Right atrium auricular region (tissue), 2 donors: ENCODE measurements around the gene SETD1B. TPM values are rescaled to one million over a fixed set of nuclear protein-coding genes. Genes with fewer than 3 reads are reported as not detected.

Experiments used
- DNase-seq: peaks from one replicate; pipeline ENCODE4 v3.0.0-alpha.2; 2019; ENCODE audit warnings: low spot score
- H3K27ac ChIP-seq, 2 donors: fragments of 200-600 bp; sonication (generic); 1 replicate in 1 of 2; 2 replicates in 1 of 2; pipeline ENCODE4 v1.5.1; 2016 to 2019
- H3K27me3 ChIP-seq, 2 donors: fragments of 200-600 bp; sonication (generic); one replicate each; pipeline versions ENCODE4 v1.5.1 to v1.6.0; 2017 to 2019
- H3K36me3 ChIP-seq: fragments of 200-600 bp; sonication (generic); one replicate; pipeline ENCODE4 v1.5.1; 2016
- H3K4me1 ChIP-seq, 2 donors: fragments of 200-600 bp; sonication (generic); one replicate each; pipeline versions ENCODE4 v1.5.1 to v1.6.0; 2017 to 2019
- H3K4me3 ChIP-seq, 2 donors: fragments of 200-600 bp; sonication (generic); 1 replicate in 1 of 2; 2 replicates in 1 of 2; pipeline ENCODE4 v1.5.1; 2017 to 2019; ENCODE audit warnings: mild to moderate bottlenecking in 1 of 2, moderate library complexity in 1 of 2
- H3K9me3 ChIP-seq, 2 donors: fragments of 200-600 bp; sonication (generic); one replicate each; pipeline ENCODE4 v1.5.1; 2019
- total RNA-seq, 2 donors: library from RNA; depleted of rRNA; stranded (reverse); fragments of >200 nt; gene quantifications; one replicate each; pipeline ENCODE4 v1.1.0, GENCODE V29; 2016
- TF ChIP-seq, protein P1 (sequence below), 2 donors: fragments of 200-600 bp; sonication (generic); IDR thresholded peaks; one replicate each; pipeline ENCODE4 v1.5.1; 2019; ENCODE audit warnings: antibody characterized with exemption in 2 of 2

SETD1B gene
- total RNA-seq, 2 donors from 2014 or later, result 6.0 to 9.3 TPM

DNA sequence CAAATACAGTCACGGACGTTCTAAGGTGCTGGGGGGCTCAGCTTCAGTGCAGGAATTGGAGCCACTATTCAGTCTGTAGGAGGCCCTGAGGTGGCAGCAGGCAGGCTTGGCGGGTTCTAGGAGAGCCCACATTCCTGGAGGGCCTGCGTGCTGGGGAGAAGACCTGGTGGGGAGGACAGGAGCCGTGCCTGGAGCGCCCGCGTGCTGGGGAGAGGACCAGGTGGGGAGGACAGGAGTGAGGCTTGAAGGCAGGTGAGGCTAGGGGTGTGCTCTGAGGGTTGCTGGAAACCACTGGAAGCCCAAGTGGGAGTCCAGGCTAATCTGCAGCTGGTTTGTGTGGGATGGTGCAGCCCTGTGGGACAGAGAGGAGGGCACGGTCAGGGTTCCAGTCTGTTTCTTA lies 33.4 kb upstream of the SETD1B start:
- no peak for DNase-seq
- Histone ChIP-seq H3K4me1 (peaks cover 0 to 56% of the 10 kb centered on the region in 2 donors), H3K27ac (peak overlapping the region in 1 of 2 donors; percentile 2)

DNA sequence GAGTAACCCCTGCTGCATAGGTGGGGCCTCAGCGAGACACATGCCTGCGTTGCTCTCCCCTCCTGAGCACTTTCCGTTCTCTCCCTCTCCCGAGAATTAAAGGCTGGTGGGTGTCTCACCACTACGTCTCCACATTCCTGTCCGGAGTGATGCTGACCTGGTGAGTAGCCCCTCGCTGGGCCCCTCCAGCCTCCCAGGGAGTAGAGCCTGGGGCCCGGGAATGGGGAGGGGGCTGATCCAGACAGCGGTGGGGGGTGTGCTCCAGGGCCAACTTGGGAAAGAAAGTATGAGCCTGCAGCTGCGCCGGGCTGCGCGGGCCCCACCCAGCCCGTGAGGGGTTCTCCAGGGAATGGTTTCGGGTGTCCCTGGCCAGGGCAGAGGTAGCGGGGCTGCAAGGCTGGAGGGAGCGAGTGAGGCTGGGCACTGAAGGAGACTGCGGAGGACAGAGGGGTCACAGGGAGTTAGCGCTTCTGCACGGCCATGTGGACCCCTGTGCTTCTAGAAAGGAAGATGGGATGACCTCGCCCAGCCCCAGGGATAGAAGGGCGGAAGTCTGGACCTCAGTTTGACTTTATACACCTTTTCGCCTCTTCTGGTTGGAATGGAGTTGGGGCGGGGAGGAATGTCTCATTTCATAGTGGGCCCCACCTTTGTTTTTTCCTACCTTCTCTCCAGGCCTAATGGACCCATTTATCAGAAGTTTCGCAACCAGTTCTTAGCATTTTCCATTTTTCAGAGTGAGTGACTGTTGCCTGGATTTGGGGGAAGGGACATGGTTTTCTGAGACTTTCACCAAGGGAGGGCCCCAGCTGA lies 32.8 kb upstream of the SETD1B start:
- H3K4me1 ChIP-seq, result peaks cover 0 to 57% of the 10 kb centered on the region in 2 donors
- H3K4me3 ChIP-seq, result no peak overlapping the region
- no peaks in the 10 kb centered on the region for H3K27me3 ChIP-seq
- no peaks in the 10 kb centered on the region for H3K9me3 ChIP-seq
- TF ChIP-seq, protein P1, sequence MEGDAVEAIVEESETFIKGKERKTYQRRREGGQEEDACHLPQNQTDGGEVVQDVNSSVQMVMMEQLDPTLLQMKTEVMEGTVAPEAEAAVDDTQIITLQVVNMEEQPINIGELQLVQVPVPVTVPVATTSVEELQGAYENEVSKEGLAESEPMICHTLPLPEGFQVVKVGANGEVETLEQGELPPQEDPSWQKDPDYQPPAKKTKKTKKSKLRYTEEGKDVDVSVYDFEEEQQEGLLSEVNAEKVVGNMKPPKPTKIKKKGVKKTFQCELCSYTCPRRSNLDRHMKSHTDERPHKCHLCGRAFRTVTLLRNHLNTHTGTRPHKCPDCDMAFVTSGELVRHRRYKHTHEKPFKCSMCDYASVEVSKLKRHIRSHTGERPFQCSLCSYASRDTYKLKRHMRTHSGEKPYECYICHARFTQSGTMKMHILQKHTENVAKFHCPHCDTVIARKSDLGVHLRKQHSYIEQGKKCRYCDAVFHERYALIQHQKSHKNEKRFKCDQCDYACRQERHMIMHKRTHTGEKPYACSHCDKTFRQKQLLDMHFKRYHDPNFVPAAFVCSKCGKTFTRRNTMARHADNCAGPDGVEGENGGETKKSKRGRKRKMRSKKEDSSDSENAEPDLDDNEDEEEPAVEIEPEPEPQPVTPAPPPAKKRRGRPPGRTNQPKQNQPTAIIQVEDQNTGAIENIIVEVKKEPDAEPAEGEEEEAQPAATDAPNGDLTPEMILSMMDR (IDR thresholded peaks at IDR 0.05), result no peak
- DNase-seq, result no peak
- H3K27ac ChIP-seq, result no peak overlapping the region
- H3K36me3 ChIP-seq, result no peaks in the 10 kb centered on the region

More for the DNA sequence above, 33.4 kb upstream of the SETD1B start:
- H3K9me3 ChIP-seq, result no peaks in the 10 kb centered on the region
- H3K27me3 ChIP-seq, result no peaks in the 10 kb centered on the region
- no peak overlapping the region for H3K4me3 ChIP-seq
- H3K36me3 ChIP-seq, result no peaks in the 10 kb centered on the region
- TF ChIP-seq, protein P1 (IDR thresholded peaks at IDR 0.05), result no peak

DNA sequence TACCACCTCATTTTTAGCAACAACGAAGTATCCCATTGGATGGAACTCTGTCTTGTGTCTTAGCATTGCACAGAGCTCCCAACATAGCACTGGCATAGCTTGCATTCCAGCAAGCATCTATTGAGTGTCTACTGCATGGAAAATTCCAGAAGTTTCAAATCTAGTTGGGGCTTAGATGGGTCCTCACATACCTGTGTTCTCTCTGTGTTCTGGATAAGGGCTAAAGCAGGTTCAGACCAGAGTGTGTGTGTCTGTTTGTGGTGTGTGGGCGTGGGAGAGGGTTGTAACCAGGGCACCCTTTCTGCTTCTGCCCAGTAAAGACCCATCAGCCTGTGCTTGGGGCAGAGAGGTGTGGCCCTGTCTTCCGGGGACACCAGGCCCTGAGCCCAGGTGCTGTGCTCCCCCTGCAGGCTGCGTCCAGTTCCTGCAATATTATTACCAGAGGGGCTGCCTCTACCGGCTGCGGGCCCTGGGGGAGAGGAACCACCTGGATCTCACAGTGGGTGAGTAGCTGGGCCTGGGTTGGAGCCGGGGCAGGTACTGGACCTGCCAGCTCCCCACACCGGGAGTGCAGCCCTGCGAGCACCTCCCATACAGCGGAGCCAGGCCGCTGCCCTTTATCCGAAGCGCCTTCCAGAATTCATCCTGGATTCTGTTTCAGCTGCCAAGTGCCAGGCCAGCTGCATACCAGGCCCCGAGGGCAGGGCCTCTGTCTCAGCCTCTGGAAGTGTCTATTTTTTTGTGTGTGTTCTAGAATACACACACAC lies 30.6 kb upstream of the SETD1B start:
- Histone ChIP-seq H3K9me3 (no peaks in the 10 kb centered on the region), H3K27ac (peak overlapping the region in 1 of 2 donors; percentile 41), H3K4me1 (peaks cover 0 to 44% of the 10 kb centered on the region in 2 donors), H3K4me3 (peak overlapping the region; percentile 8 to 17), H3K36me3 (no peaks in the 10 kb centered on the region), H3K27me3 (no peaks in the 10 kb centered on the region)
- DNase-seq, result no peak
- TF ChIP-seq, protein P1 (IDR thresholded peaks at IDR 0.05), result peak; percentile 68 to 87

DNA sequence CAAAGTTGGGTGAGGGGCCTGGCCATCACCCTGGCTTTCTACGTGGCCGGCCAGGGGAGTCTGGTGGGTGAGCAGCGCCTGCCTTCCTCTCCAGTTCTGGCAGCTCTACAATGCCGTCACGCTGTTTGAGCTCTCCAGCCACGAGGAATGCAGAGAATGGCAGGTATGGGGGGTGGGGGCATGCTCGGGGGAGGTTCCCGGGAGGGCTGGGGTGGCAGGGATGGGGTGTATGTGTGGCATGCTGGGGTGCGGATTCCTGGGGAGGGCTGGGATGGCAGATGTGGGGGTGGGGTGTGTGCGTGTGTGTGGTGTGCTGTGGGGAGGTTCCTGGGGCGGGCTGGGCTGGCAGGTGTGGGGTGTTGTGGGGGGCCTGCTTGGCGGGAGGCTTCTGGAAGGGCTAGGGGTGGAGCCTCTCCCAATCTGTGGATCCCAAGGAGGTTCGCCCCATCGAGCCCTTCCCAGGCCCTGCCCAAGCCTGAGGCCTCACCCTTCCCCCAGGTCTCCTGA lies 28.8 kb upstream of the SETD1B start:
- Histone ChIP-seq H3K9me3 (no peaks in the 10 kb centered on the region), H3K4me1 (peaks cover 0 to 32% of the 10 kb centered on the region in 2 donors), H3K27ac (no peak overlapping the region), H3K36me3 (peaks cover under 1% of the 10 kb centered on the region), H3K27me3 (no peaks in the 10 kb centered on the region), H3K4me3 (no peak overlapping the region)
- TF ChIP-seq, protein P1 (IDR thresholded peaks at IDR 0.05), result no peak
- no peak for DNase-seq

DNA sequence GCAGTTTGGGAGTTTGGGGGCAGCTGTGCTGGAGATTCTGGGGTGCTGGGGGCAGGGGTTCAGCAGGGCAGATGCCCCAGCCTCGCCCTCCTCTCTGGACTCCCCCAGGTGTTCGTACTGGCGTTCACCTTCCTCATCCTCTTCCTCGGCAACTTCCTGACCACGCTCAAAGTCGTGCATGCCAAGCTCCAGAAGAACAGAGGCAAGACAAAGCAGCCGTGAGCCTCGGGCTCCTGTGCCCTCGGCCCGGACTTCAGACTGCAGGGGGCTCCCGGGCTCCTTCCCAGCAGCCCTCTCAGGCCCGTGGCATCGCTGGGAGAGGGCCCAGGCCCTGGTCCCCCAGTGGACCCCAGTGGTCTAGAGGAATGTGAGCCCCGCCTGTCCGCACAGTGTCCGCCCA lies 28.3 kb upstream of the SETD1B start:
- H3K9me3 ChIP-seq, result no peaks in the 10 kb centered on the region
- TF ChIP-seq, protein P1 (IDR thresholded peaks at IDR 0.05), result no peak
- H3K27me3 ChIP-seq, result no peaks in the 10 kb centered on the region
- H3K27ac ChIP-seq, result no peak overlapping the region
- H3K36me3 ChIP-seq, result peaks cover 5% of the 10 kb centered on the region
- no peak for DNase-seq
- H3K4me1 ChIP-seq, result peaks cover 0 to 27% of the 10 kb centered on the region in 2 donors
- H3K4me3 ChIP-seq, result no peak overlapping the region
